GM10266 (cell line): ENCODE measurements around the gene HMCN1.

Source experiments
- DNase-seq: peaks from one replicate; pipeline ENCODE4 v3.0.0; 2012; ENCODE audit errors: extremely low spot score
- TF ChIP-seq, protein P1 (sequence below): IDR thresholded peaks from 2 replicates; pipeline ENCODE4 v1.5.1; 2012; ENCODE audit warnings: mild to moderate bottlenecking, low read depth; ENCODE audit not compliant: control insufficient read depth, insufficient read depth; ENCODE audit errors: missing control alignments

HMCN1 gene

DNA sequence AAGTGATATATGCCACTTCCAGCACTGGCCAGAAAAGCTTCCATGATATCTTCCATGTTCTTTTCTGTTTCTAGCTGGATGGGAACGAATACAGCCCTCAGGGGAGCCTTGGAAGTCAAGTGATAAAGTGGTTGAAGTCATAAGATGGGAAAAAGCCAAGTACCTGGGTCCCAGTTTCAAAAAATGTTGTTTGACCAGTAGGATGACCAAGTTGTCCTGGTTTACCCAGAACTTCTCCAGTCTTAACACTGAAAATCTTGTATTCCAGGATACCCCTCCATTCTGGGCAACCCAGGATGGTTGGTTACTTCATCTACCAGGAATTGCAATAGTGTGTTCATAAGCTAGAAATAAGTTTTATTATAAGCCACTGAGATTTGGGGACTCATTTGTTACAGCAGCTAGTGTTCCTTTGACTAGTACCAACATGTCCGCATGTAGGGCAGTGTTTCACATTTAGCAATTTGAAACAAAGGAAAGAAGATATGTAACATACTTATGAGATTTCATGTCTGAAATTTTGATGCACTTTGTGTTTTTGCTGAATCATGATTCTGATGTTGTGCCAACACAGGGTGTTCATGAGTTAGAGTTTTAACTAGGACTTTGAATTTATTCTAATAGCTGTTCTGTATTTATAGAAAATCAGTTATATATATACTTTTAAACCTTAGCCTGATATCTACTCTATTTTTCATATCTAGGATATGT is 500.9 kb downstream of the HMCN1 start:
- DNase-seq: no peak
- TF ChIP-seq, protein P1, sequence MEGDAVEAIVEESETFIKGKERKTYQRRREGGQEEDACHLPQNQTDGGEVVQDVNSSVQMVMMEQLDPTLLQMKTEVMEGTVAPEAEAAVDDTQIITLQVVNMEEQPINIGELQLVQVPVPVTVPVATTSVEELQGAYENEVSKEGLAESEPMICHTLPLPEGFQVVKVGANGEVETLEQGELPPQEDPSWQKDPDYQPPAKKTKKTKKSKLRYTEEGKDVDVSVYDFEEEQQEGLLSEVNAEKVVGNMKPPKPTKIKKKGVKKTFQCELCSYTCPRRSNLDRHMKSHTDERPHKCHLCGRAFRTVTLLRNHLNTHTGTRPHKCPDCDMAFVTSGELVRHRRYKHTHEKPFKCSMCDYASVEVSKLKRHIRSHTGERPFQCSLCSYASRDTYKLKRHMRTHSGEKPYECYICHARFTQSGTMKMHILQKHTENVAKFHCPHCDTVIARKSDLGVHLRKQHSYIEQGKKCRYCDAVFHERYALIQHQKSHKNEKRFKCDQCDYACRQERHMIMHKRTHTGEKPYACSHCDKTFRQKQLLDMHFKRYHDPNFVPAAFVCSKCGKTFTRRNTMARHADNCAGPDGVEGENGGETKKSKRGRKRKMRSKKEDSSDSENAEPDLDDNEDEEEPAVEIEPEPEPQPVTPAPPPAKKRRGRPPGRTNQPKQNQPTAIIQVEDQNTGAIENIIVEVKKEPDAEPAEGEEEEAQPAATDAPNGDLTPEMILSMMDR: no peak

DNA sequence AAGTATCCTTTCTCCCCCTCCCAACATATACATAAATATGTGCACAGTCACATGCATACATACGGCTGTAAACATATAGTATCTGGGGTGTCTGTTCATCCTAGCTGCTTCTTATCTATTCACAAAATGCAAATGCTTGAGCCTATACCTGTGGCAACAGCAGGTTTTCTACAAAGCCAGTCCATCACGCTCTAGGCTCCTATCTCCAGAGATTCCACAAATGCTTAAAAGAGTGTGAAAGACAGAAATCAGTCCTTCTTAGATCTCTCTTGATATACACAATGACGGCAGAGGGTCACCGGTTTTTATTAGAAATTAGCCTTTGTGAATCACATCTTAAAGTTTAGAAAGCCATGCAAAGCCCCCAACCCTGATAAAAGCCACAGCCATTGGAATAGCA is 501.5 kb downstream of the HMCN1 start:
- DNase-seq: no peak
- TF ChIP-seq, protein P1: no peak

- TF ChIP-seq, protein P1: no peak
- DNase-seq: no peak
Observed at GRCh38 chr1:186236921-186237320, 502.7 kb downstream of the HMCN1 start.

- no peak for DNase-seq
- TF ChIP-seq, protein P1: no peak
Observed at GRCh38 chr1:186239171-186239570, 505.0 kb downstream of the HMCN1 start.

DNA sequence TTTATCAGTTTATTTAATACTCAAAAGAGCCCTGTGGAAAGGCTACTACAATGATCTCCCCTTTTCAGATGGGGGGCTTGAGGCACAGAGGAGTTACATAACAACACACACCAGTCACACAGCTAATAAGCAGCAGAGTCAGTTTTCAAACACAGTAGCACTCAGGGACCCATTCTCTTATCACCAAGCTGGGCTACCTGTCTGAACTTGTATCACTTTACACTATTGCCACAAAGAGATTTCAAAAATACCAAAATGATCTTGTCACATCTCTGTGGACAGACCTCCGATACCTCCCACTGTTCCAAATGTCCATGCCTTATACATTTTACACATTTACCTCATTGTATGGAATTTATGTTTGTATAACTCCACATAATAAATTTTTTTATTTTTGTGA is 506.2 kb downstream of the HMCN1 start:
- no peak for DNase-seq

More for the DNA sequence above, 506.2 kb downstream of the HMCN1 start:
- TF ChIP-seq, protein P1: no peak
